Measurements from ENCODE around the gene SLC27A2.

Gene SLC27A2

GRCh38 chr15:50261981-50262380 is 80.0 kb downstream of the SLC27A2 start:
- Histone ChIP-seq H3K4me3 (no peak overlapping the region), H3K27me3 (peaks cover 0 to 10% of the 10 kb centered on the region in 2 donors), H3K36me3 (no peaks in the 10 kb centered on the region), H3K4me1 (no peaks in the 10 kb centered on the region), H3K9me3 (no peaks in the 10 kb centered on the region), H3K27ac (no peak overlapping the region)
- no peak for TF ChIP-seq CTCF (IDR thresholded peaks at IDR 0.05)
- intact Hi-C loops (cut with DNase I; ENCODE audit: low total_unique reads), result no loop called here
- DNase-seq, result no peak

GRCh38 chr15:50262533-50262932 is 80.5 kb downstream of the SLC27A2 start:
- DNase-seq, result no peak
- peaks cover 0 to 10% of the 10 kb centered on the region in 2 donors for H3K27me3 ChIP-seq
- no peak for TF ChIP-seq CTCF (IDR thresholded peaks at IDR 0.05)
- no peaks in the 10 kb centered on the region for H3K9me3 ChIP-seq
- H3K4me1 ChIP-seq, result no peaks in the 10 kb centered on the region
- no peaks in the 10 kb centered on the region for H3K36me3 ChIP-seq
- no peak overlapping the region for H3K27ac ChIP-seq
- H3K4me3 ChIP-seq, result no peak overlapping the region
- intact Hi-C loops (cut with DNase I; ENCODE audit: low total_unique reads), result no loop called here

GRCh38 chr15:50265620-50266019 is 83.6 kb downstream of the SLC27A2 start, which contains the start of gene HDC:
Gene HDC (minus strand): TSS chr15:50265726. CDS start chr15:50265623, 103 bp downstream.
- TF ChIP-seq CTCF (IDR thresholded peaks at IDR 0.05), result no peak
- Histone ChIP-seq H3K4me3 (no peak within 1 kb of the TSS), H3K27me3 (peaks cover 0 to 10% of the 10 kb centered on the region in 2 donors), H3K9me3 (no peaks in the 10 kb centered on the region), H3K36me3 (no peaks in the 10 kb centered on the region), H3K4me1 (no peaks in the 10 kb centered on the region), H3K27ac (no peak within 1 kb of the TSS)
- no peak for DNase-seq
- intact Hi-C loops (cut with DNase I; ENCODE audit: low total_unique reads), result no loop called here

GRCh38 chr15:50267577-50267976 is 85.6 kb downstream of the SLC27A2 start:
- intact Hi-C loops (cut with DNase I; ENCODE audit: low total_unique reads), result no loop called here
- Histone ChIP-seq H3K36me3 (no peaks in the 10 kb centered on the region), H3K4me3 (no peak overlapping the region), H3K4me1 (no peaks in the 10 kb centered on the region), H3K9me3 (no peaks in the 10 kb centered on the region), H3K27me3 (peaks cover 0 to 10% of the 10 kb centered on the region in 2 donors), H3K27ac (no peak overlapping the region)
- no peak for DNase-seq
- no peak for TF ChIP-seq CTCF (IDR thresholded peaks at IDR 0.05)

- H3K36me3 ChIP-seq, result no peaks in the 10 kb centered on the region
- no peak overlapping the region for H3K4me3 ChIP-seq
- no peak for TF ChIP-seq CTCF (IDR thresholded peaks at IDR 0.05)
- H3K9me3 ChIP-seq, result no peaks in the 10 kb centered on the region
- H3K4me1 ChIP-seq, result no peaks in the 10 kb centered on the region
- no peak for DNase-seq
- H3K27ac ChIP-seq, result no peak overlapping the region
- H3K27me3 ChIP-seq, result no peaks in the 10 kb centered on the region
- intact Hi-C loops (cut with DNase I; ENCODE audit: low total_unique reads), result no loop called here
Measured at GRCh38 chr15:50275091-50275490, 93.1 kb downstream of the SLC27A2 start.

GRCh38 chr15:50275908-50276307 is 93.9 kb downstream of the SLC27A2 start:
- H3K4me1 ChIP-seq, result no peaks in the 10 kb centered on the region
- no peak overlapping the region for H3K27ac ChIP-seq
- no peaks in the 10 kb centered on the region for H3K9me3 ChIP-seq
- no peak overlapping the region for H3K4me3 ChIP-seq
- TF ChIP-seq CTCF (IDR thresholded peaks at IDR 0.05), result no peak
- no peaks in the 10 kb centered on the region for H3K36me3 ChIP-seq
- intact Hi-C loops (cut with DNase I; ENCODE audit: low total_unique reads), result no loop called here
- no peak for DNase-seq
- no peaks in the 10 kb centered on the region for H3K27me3 ChIP-seq
